ENCODE data around the gene CENPF. TPM values are rescaled to one million over a fixed set of nuclear protein-coding genes. Genes with fewer than 3 reads are reported as not detected.

CENPF gene
- total RNA-seq, 3 donors from 2014 or later (not counting 1 experiment from before 2014, with no cell fraction given): 3.8 to 6.6 (median 4.0) TPM

DNA sequence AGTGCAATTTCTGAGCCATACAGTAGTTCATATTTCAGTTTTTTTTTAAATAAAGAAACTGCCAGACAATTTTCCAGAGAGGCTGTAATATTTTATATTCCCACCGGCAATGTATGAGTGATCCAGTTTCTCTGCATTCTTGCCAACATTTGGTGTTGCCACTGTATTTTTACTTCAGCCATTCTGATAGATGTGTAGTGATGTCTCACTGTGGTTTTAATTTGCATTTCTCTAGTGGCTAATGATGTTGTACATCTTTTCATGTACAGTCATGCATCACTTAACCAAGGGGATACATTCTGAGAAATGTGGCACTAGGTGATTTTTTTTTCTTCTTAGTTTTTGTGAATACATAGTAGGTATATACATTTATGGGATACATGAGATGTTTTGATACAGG is 99.6 kb downstream of the CENPF start:
- no peaks in the 10 kb centered on the region for H3K27me3 Mint-ChIP-seq (ENCODE audit: low read depth in 2 of 2)
- no peak overlapping the region for H3K27ac Mint-ChIP-seq
- no peaks in the 10 kb centered on the region for H3K27me3 ChIP-seq (ENCODE audit: control insufficient read depth, insufficient read depth, low read length)
- H3K4me1 ChIP-seq (ENCODE audit: control insufficient read depth, insufficient read depth, low read length): no peaks in the 10 kb centered on the region
- H3K36me3 ChIP-seq (ENCODE audit: control insufficient read depth, insufficient read depth, low read length): no peaks in the 10 kb centered on the region
- WGBS (ENCODE audit: insufficient coverage): 100% methylated on average over 1 of the region's 1 CpG
- H3K9me3 Mint-ChIP-seq: peaks cover 6 to 10% of the 10 kb centered on the region in 2 donors
- ATAC-seq (no peak), DNase-seq (no peak)
- H3K36me3 Mint-ChIP-seq: peaks cover 4% of the 10 kb centered on the region
- H3K9me3 ChIP-seq (ENCODE audit: control insufficient read depth, insufficient read depth, low read length): no peaks in the 10 kb centered on the region
- no peak overlapping the region for H3K4me3 ChIP-seq (ENCODE audit: low read length)
- intact Hi-C loops (cut with micrococcal nuclease): no loop called here
- TF ChIP-seq, protein P1, sequence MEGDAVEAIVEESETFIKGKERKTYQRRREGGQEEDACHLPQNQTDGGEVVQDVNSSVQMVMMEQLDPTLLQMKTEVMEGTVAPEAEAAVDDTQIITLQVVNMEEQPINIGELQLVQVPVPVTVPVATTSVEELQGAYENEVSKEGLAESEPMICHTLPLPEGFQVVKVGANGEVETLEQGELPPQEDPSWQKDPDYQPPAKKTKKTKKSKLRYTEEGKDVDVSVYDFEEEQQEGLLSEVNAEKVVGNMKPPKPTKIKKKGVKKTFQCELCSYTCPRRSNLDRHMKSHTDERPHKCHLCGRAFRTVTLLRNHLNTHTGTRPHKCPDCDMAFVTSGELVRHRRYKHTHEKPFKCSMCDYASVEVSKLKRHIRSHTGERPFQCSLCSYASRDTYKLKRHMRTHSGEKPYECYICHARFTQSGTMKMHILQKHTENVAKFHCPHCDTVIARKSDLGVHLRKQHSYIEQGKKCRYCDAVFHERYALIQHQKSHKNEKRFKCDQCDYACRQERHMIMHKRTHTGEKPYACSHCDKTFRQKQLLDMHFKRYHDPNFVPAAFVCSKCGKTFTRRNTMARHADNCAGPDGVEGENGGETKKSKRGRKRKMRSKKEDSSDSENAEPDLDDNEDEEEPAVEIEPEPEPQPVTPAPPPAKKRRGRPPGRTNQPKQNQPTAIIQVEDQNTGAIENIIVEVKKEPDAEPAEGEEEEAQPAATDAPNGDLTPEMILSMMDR (IDR thresholded peaks at IDR 0.05): no peak
- no peak overlapping the region for H3K4me3 Mint-ChIP-seq
- no peaks in the 10 kb centered on the region for H3K4me1 Mint-ChIP-seq
- H3K27ac ChIP-seq (ENCODE audit: low read length): no peak overlapping the region

DNA sequence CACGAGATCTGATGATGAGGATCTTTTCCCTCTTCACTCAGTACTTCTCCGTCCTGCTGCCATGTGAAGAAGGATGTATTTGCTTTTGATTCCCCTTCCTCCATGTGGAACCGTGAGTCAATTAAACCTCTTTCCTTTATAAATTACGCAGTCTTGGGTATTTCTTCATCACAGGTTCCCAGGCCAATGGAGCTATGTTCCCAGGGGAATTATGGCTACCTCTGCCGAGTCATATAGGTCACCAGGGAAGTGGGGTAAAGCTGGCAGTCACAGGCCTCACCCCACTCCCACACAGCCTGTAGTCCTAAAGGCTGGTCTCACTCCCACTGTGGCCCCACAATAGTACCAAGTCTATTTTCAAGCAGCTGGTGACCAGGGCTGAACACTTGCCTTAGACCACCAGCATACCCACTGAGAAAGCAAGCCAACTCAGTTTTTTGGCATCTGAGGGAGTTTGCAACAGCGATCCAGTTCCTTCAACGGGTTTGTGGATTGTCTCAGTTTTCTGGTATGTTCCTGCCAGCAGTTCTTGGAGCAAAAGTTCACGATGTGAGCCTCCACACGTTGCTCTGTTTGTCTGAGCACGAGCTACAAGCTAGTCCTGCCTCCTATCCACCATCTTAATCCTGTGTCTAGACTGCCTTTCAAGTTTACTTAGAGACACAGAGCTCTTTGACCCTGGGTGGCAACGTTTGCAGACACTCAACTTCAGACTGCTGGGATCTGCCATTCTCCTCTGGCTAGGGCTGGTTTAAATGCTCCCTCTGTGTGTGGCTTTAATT is 104.5 kb downstream of the CENPF start:
- intact Hi-C loops (cut with micrococcal nuclease): no loop called here
- Histone ChIP-seq H3K27ac (ENCODE audit: low read length) (no peak overlapping the region), H3K36me3 (ENCODE audit: control insufficient read depth, insufficient read depth, low read length) (no peaks in the 10 kb centered on the region), H3K4me1 (ENCODE audit: control insufficient read depth, insufficient read depth, low read length) (no peaks in the 10 kb centered on the region), H3K27me3 (ENCODE audit: control insufficient read depth, insufficient read depth, low read length) (no peaks in the 10 kb centered on the region), H3K9me3 (ENCODE audit: control insufficient read depth, insufficient read depth, low read length) (no peaks in the 10 kb centered on the region), H3K4me3 (ENCODE audit: low read length) (no peak overlapping the region)
- TF ChIP-seq, protein P1 (IDR thresholded peaks at IDR 0.05): no peak
- Mint-ChIP-seq H3K27me3 (ENCODE audit: low read depth in 2 of 2) (no peaks in the 10 kb centered on the region), H3K36me3 (peaks cover 4% of the 10 kb centered on the region), H3K27ac (no peak overlapping the region), H3K9me3 (peaks cover 7 to 10% of the 10 kb centered on the region in 2 donors), H3K4me1 (no peaks in the 10 kb centered on the region), H3K4me3 (no peak overlapping the region)
- WGBS (ENCODE audit: insufficient coverage): 79% methylated on average over 8 of the region's 11 CpGs
- ATAC-seq (no peak), DNase-seq (no peak)

- whole genome bisulfite sequencing (ENCODE audit: insufficient coverage): 60% methylated on average over 1 of the region's 1 CpG
- TF ChIP-seq, protein P1 (IDR thresholded peaks at IDR 0.05): no peak
- intact Hi-C loops (cut with micrococcal nuclease): no loop called here
These were observed 105.4 kb downstream of the CENPF start for GRCh38 chr1:214708321-214708955.

More at GRCh38 chr1:214708321-214708955, 105.4 kb downstream of the CENPF start:
- Histone ChIP-seq H3K9me3 (ENCODE audit: control insufficient read depth, insufficient read depth, low read length) (no peaks in the 10 kb centered on the region), H3K27ac (ENCODE audit: low read length) (no peak overlapping the region), H3K36me3 (ENCODE audit: control insufficient read depth, insufficient read depth, low read length) (no peaks in the 10 kb centered on the region), H3K4me1 (ENCODE audit: control insufficient read depth, insufficient read depth, low read length) (no peaks in the 10 kb centered on the region), H3K4me3 (ENCODE audit: low read length) (no peak overlapping the region), H3K27me3 (ENCODE audit: control insufficient read depth, insufficient read depth, low read length) (no peaks in the 10 kb centered on the region)
- peaks cover 4% of the 10 kb centered on the region for H3K36me3 Mint-ChIP-seq
- DNase-seq: no peak
- no peak overlapping the region for H3K27ac Mint-ChIP-seq
- H3K27me3 Mint-ChIP-seq (ENCODE audit: low read depth in 2 of 2): no peaks in the 10 kb centered on the region
- peaks cover 3 to 10% of the 10 kb centered on the region in 2 donors for H3K9me3 Mint-ChIP-seq
- no peak overlapping the region for H3K4me3 Mint-ChIP-seq
- no peak for ATAC-seq
- H3K4me1 Mint-ChIP-seq: no peaks in the 10 kb centered on the region

Measured in natural killer cell (primary cell).